Adrenal gland (tissue), 5 donors: ENCODE measurements around the gene NKX6-2.

ENCODE experiments used
- POLR2A ChIP-seq, 2 donors: fragments of 450-650 bp; IDR thresholded peaks; one replicate each; pipeline ENCODE4 v1.6.1; 2017; ENCODE audit warnings: antibody characterized with exemption in 2 of 2, mild to moderate bottlenecking in 2 of 2, moderate library complexity in 1 of 2
- TF ChIP-seq, protein P1 (sequence below), 6 experiments: fragments of 450-650 bp in 4 of 6; fragments of 200-600 bp in 2 of 6; sonication (generic) in 1 of 6; IDR thresholded peaks; 1 replicate in 5 of 6; 2 replicates in 1 of 6; pipeline versions ENCODE4 v1.5.1 to v1.8.0; 2016 to 2021; ENCODE audit warnings: antibody characterized with exemption in 6 of 6, mild to moderate bottlenecking in 2 of 6, moderate library complexity in 1 of 6
- donor health status: DM: no; HTN: no; CAD: no.

DNA sequence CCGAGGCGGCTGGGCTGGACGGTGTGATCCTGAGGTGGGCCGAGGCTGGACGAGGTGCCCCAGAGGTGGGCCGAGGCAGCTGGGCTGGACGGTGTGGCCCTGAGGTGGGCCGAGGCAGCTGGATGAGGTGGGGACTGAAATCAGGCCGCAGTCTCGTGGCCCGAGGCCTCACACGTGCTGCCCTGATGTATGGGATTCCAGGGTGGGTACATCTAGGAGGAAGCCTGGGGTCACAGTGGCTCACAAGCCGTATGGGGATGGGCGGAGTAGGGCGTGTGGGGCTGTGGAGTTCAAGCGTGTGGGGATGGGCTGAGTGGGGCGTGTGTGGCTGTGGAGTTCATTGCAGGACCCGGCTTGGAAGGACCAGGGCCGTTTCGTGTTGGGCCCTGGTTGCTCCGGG, 12.5 kb upstream of the NKX6-2 start:
- no peak for TF ChIP-seq POLR2A (IDR thresholded peaks at IDR 0.05)
- TF ChIP-seq, protein P1, sequence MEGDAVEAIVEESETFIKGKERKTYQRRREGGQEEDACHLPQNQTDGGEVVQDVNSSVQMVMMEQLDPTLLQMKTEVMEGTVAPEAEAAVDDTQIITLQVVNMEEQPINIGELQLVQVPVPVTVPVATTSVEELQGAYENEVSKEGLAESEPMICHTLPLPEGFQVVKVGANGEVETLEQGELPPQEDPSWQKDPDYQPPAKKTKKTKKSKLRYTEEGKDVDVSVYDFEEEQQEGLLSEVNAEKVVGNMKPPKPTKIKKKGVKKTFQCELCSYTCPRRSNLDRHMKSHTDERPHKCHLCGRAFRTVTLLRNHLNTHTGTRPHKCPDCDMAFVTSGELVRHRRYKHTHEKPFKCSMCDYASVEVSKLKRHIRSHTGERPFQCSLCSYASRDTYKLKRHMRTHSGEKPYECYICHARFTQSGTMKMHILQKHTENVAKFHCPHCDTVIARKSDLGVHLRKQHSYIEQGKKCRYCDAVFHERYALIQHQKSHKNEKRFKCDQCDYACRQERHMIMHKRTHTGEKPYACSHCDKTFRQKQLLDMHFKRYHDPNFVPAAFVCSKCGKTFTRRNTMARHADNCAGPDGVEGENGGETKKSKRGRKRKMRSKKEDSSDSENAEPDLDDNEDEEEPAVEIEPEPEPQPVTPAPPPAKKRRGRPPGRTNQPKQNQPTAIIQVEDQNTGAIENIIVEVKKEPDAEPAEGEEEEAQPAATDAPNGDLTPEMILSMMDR (IDR thresholded peaks at IDR 0.05): no peak
